Trophoblast cell (in vitro differentiated cells and primary cell): Measurements from ENCODE around the gene CNN1.

Experiments
- DNase-seq, 2 donors: peaks; one replicate each; pipeline ENCODE4 v3.0.0-alpha.2; 2016
- H2AFZ ChIP-seq: 2 replicates; pipeline ENCODE4 v1.6.1; 2013; ENCODE audit warnings: low read length, moderate library complexity, mild to moderate bottlenecking; ENCODE audit not compliant: insufficient read depth, poor library complexity
- H2AK5ac ChIP-seq: 2 replicates; pipeline ENCODE4 v1.6.1; 2013; ENCODE audit warnings: mild to moderate bottlenecking, low read length
- H2BK120ac ChIP-seq: 2 replicates; pipeline ENCODE4 v1.6.1; 2013; ENCODE audit warnings: low read length, mild to moderate bottlenecking, moderate library complexity; ENCODE audit not compliant: insufficient read depth, poor library complexity
- H2BK12ac ChIP-seq: 2 replicates; pipeline ENCODE4 v1.6.1; 2013; ENCODE audit warnings: mild to moderate bottlenecking, low read length, moderate library complexity
- H2BK5ac ChIP-seq: 2 replicates; pipeline ENCODE4 v1.6.1; 2013; ENCODE audit warnings: low read length, low read depth, moderate library complexity, mild to moderate bottlenecking; ENCODE audit not compliant: poor library complexity
- H3K14ac ChIP-seq: 2 replicates; pipeline ENCODE4 v1.6.1; 2013; ENCODE audit warnings: mild to moderate bottlenecking, low read length
- H3K18ac ChIP-seq: 2 replicates; pipeline ENCODE4 v1.6.1; 2013; ENCODE audit warnings: mild to moderate bottlenecking, low read length
- H3K23ac ChIP-seq: 2 replicates; pipeline ENCODE4 v1.6.1; 2013; ENCODE audit warnings: low read length
- H3K27ac ChIP-seq: 2 replicates; pipeline ENCODE4 v1.5.1; 2013; ENCODE audit warnings: low read depth, mild to moderate bottlenecking, inconsistent platforms, low read length, moderate library complexity
- H3K27me3 ChIP-seq: 2 replicates; pipeline ENCODE4 v1.6.1; 2013; ENCODE audit warnings: inconsistent platforms, mild to moderate bottlenecking, low read length, moderate library complexity; ENCODE audit not compliant: insufficient read depth
- H3K36me3 ChIP-seq, 2 experiments: 1 replicate in 1 of 2; 2 replicates in 1 of 2; pipeline ENCODE4 v1.6.1; 2013; ENCODE audit warnings: low read length in 2 of 2, mild to moderate bottlenecking in 2 of 2, moderate library complexity in 1 of 2; ENCODE audit not compliant: insufficient read depth in 2 of 2, control insufficient read depth in 1 of 2
- H3K4ac ChIP-seq: 2 replicates; pipeline ENCODE4 v1.6.1; 2013; ENCODE audit warnings: low read depth, mild to moderate bottlenecking, low read length, moderate library complexity
- H3K4me1 ChIP-seq, 2 experiments: 1 replicate in 1 of 2; 2 replicates in 1 of 2; pipeline ENCODE4 v1.6.1; 2013; ENCODE audit warnings: low read length in 2 of 2, mild to moderate bottlenecking in 2 of 2, moderate library complexity in 1 of 2; ENCODE audit not compliant: insufficient read depth in 2 of 2, control insufficient read depth in 1 of 2
- H3K4me2 ChIP-seq: 2 replicates; pipeline ENCODE4 v1.6.1; 2013; ENCODE audit warnings: inconsistent platforms, mild to moderate bottlenecking, low read length, moderate library complexity
- H3K4me3 ChIP-seq: 2 replicates; pipeline ENCODE4 v1.5.1; 2013; ENCODE audit warnings: mild to moderate bottlenecking, low read depth, low read length, inconsistent platforms
- H3K79me1 ChIP-seq: one replicate; pipeline ENCODE4 v1.6.1; 2013; ENCODE audit warnings: low read length
- H3K79me2 ChIP-seq: 2 replicates; pipeline ENCODE4 v1.6.1; 2013; ENCODE audit warnings: low read length, mild to moderate bottlenecking; ENCODE audit not compliant: control insufficient read depth, insufficient read depth, poor library complexity
- H3K9ac ChIP-seq: 2 replicates; pipeline ENCODE4 v1.6.1; 2013; ENCODE audit warnings: mild to moderate bottlenecking, low read length
- H3K9me3 ChIP-seq: 2 replicates; pipeline ENCODE4 v1.6.1; 2013; ENCODE audit warnings: low read depth, mild to moderate bottlenecking, control low read depth, inconsistent platforms, low read length; ENCODE audit not compliant: insufficient read depth
- H4K12ac ChIP-seq: 2 replicates; pipeline ENCODE4 v1.6.1; 2013; ENCODE audit warnings: low read depth, mild to moderate bottlenecking, low read length, moderate library complexity
- H4K8ac ChIP-seq: 2 replicates; pipeline ENCODE4 v1.6.1; 2013; ENCODE audit warnings: low read depth, mild to moderate bottlenecking, low read length, moderate library complexity
- H4K91ac ChIP-seq: one replicate; pipeline ENCODE4 v1.6.1; 2013; ENCODE audit warnings: low read depth, mild to moderate bottlenecking, low read length, moderate library complexity
- WGBS: extraction: QIAGEN DNeasy Blood & Tissue Kit; methylation state at CpG from one replicate; pipeline ENCODE4 v1.1.7; 2013; ENCODE audit warnings: missing lambda C conversion rate; ENCODE audit not compliant: insufficient read length, insufficient coverage; ENCODE audit errors: extremely low coverage; 5-methylcytosine and 5-hydroxymethylcytosine counted together

CNN1 gene

DNA sequence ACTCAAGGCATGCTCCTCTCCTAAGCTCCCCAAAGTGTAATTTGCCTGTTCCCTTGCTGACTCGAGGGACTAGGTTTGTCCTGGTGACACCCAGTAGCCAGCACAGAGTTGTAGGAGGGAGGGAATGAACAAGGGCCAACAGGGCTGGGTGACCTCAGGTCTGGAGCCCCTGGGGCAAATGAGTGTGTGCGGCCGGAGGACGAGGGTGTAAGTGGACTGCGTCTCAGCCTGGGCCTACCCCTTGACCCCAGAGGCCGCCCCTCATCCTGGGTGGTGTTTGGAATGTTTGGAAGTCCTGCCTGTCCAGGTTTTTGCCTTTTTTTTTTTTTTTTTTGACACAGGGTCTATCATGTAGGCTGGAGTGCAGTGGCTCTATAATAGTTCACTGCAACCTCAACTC is 31.7 kb upstream of the CNN1 start:
- Histone ChIP-seq H3K4ac (no peak overlapping the region), H3K4me3 (no peak overlapping the region), H3K18ac (peak overlapping the region; percentile 40), H3K14ac (no peak overlapping the region), H2AK5ac (peak overlapping the region; percentile 35), H2BK120ac (no peak overlapping the region), H3K23ac (no peak overlapping the region), H4K91ac (peak overlapping the region; percentile 28), H3K27ac (peak overlapping the region; percentile 20), H4K8ac (peak overlapping the region; percentile 66), H4K12ac (no peak overlapping the region), H3K4me1 (peaks cover 19 to 23% of the 10 kb centered on the region in 2 experiments), H3K9me3 (no peaks in the 10 kb centered on the region), H3K79me1 (peaks cover 4% of the 10 kb centered on the region), H3K36me3 (peaks cover 6 to 9% of the 10 kb centered on the region in 2 experiments), H3K79me2 (peaks cover 4% of the 10 kb centered on the region), H3K4me2 (no peak overlapping the region), H2BK12ac (peak overlapping the region; percentile 36), H2AFZ (no peak overlapping the region), H3K27me3 (no peaks in the 10 kb centered on the region), H3K9ac (no peak overlapping the region), H2BK5ac (no peak overlapping the region)
- WGBS = no CpG with 5 or more reads among the region's 6 CpGs
- no peak for DNase-seq

DNA sequence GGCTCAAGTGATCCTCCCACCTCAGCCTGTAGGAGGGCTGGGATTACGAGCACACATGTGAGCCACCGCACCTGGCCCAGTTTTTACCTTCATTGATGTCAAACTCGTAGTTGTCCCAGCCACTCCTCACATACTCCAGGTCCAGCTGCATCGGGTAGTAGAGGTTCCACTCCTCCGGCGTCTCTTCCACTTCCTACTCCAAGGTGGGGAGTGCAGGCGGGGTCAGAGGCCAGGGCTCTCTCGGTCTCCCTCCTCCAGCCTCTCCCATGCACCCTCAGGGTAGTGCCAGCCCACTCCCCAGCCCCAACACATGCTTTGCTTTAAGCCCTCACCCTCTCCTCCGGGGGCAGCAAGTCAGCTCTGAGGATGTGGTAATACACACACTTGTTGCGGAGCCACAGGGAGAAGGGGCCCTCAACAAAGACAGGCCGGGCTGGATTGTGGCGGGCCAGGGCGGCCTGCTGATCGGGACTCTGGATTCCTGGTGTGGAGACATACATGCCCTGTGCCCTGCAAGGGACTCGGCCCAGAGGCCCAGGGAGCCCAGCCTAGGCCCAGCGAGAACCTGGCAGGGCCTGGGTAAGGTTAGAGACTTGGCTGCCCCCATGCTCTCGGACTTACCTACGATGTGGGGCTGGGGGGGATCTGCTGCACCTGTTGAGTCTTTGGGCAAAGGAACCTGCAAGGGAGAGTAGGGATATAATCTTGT is 31.1 kb upstream of the CNN1 start:
- no peaks in the 10 kb centered on the region for H3K9me3 ChIP-seq
- H2BK120ac ChIP-seq = no peak overlapping the region
- H4K8ac ChIP-seq = peak overlapping the region; percentile 49
- no peak for DNase-seq
- peak overlapping the region; percentile 33 for H3K27ac ChIP-seq
- H4K91ac ChIP-seq = peak overlapping the region; percentile 4
- peaks cover 6 to 12% of the 10 kb centered on the region in 2 experiments for H3K36me3 ChIP-seq
- no peaks in the 10 kb centered on the region for H3K27me3 ChIP-seq
- H2AFZ ChIP-seq = no peak overlapping the region
- peaks cover 4% of the 10 kb centered on the region for H3K79me1 ChIP-seq
- H3K4me2 ChIP-seq = no peak overlapping the region
- H3K4me1 ChIP-seq = peaks cover 19 to 23% of the 10 kb centered on the region in 2 experiments
- no peak overlapping the region for H3K18ac ChIP-seq
- no peak overlapping the region for H3K23ac ChIP-seq
- H4K12ac ChIP-seq = no peak overlapping the region
- H2BK5ac ChIP-seq = no peak overlapping the region
- H2BK12ac ChIP-seq = no peak overlapping the region
- H3K4me3 ChIP-seq = no peak overlapping the region
- no peak overlapping the region for H2AK5ac ChIP-seq
- WGBS = no CpG with 5 or more reads among the region's 18 CpGs
- no peak overlapping the region for H3K4ac ChIP-seq
- peaks cover 4% of the 10 kb centered on the region for H3K79me2 ChIP-seq
- H3K9ac ChIP-seq = no peak overlapping the region
- no peak overlapping the region for H3K14ac ChIP-seq

DNA sequence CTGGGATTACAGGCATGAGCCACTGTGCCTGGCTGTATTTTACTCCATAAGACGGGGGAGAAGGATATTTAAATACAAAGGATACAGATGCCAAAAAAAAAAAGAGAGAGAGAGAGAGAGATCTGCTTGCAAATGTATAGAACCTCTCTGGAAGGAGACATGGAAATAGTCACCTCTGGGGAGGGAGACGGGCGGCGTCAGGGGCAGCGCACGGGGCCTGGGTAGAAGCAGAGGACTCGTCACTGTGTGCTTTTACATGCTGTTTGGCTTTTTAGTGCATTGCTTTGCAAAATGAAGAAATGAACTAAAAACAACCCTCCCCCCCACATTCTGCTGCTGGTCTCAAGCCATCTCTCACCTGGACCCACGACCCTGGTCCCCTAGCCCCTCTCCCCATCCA is 28.2 kb upstream of the CNN1 start:
- H3K23ac ChIP-seq = no peak overlapping the region
- H4K91ac ChIP-seq = no peak overlapping the region
- no peaks in the 10 kb centered on the region for H3K27me3 ChIP-seq
- no peak overlapping the region for H3K18ac ChIP-seq
- no peak overlapping the region for H4K8ac ChIP-seq
- no peak overlapping the region for H2AK5ac ChIP-seq
- no peak overlapping the region for H3K4me3 ChIP-seq
- DNase-seq = no peak
- no CpG with 5 or more reads among the region's 8 CpGs for WGBS
- H3K4me2 ChIP-seq = no peak overlapping the region
- H2BK120ac ChIP-seq = no peak overlapping the region
- peaks cover 17 to 19% of the 10 kb centered on the region in 2 experiments for H3K4me1 ChIP-seq
- no peak overlapping the region for H2BK12ac ChIP-seq
- H4K12ac ChIP-seq = no peak overlapping the region
- no peak overlapping the region for H3K27ac ChIP-seq
- H2BK5ac ChIP-seq = no peak overlapping the region
- peaks cover 19 to 21% of the 10 kb centered on the region in 2 experiments for H3K36me3 ChIP-seq
- no peak overlapping the region for H3K4ac ChIP-seq
- H2AFZ ChIP-seq = no peak overlapping the region
- peaks cover 2% of the 10 kb centered on the region for H3K79me1 ChIP-seq
- no peak overlapping the region for H3K14ac ChIP-seq
- H3K79me2 ChIP-seq = peaks cover 2% of the 10 kb centered on the region
- H3K9me3 ChIP-seq = peaks cover 2% of the 10 kb centered on the region
- H3K9ac ChIP-seq = no peak overlapping the region

DNA sequence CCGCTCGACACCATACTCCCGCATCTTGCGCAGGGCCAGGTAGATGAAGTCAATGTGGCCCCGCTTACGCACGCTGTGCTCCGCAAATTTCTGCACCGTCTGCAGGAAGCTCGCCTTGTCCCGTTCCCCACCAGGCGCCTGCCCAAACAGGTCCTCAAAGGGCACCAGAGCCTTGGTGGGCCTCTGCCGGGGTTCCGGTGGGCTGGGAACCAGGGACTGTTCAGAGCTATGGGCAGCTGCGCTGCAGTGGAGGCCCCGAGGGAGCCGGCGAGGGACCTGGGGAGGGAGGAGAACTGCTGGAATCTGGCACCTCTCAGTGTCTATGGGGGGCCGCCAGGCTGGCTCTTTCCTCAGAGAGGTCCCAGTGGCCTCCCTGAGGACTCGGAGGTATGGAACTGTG is 24.7 kb upstream of the CNN1 start:
- no peak overlapping the region for H3K4me2 ChIP-seq
- H3K79me2 ChIP-seq = no peaks in the 10 kb centered on the region
- H3K4me1 ChIP-seq = no peaks in the 10 kb centered on the region
- no peak overlapping the region for H3K4ac ChIP-seq
- H3K9me3 ChIP-seq = peaks cover 2% of the 10 kb centered on the region
- no peak overlapping the region for H2BK120ac ChIP-seq
- H3K18ac ChIP-seq = no peak overlapping the region
- no peaks in the 10 kb centered on the region for H3K27me3 ChIP-seq
- no peak overlapping the region for H2AK5ac ChIP-seq
- no peak overlapping the region for H2BK5ac ChIP-seq
- H3K36me3 ChIP-seq = peaks cover 25 to 30% of the 10 kb centered on the region in 2 experiments
- no peak overlapping the region for H2BK12ac ChIP-seq
- no peak overlapping the region for H2AFZ ChIP-seq
- no peak overlapping the region for H4K8ac ChIP-seq
- no peak overlapping the region for H3K9ac ChIP-seq
- no peak overlapping the region for H3K23ac ChIP-seq
- no peak overlapping the region for H4K91ac ChIP-seq
- no peak overlapping the region for H4K12ac ChIP-seq
- WGBS = no CpG with 5 or more reads among the region's 20 CpGs
- H3K4me3 ChIP-seq = no peak overlapping the region
- no peak overlapping the region for H3K27ac ChIP-seq
- no peak overlapping the region for H3K14ac ChIP-seq
- no peak for DNase-seq
- H3K79me1 ChIP-seq = no peaks in the 10 kb centered on the region
